Measurements from ENCODE around the gene CGB8. TPM values are rescaled to one million over a fixed set of nuclear protein-coding genes. Genes with fewer than 3 reads are reported as not detected.
A peak's percentile ranks its signal among the peaks of the same experiment; 100 is the strongest.
"Not testable (repeated sequence)": the region's sequence is repeated elsewhere in the genome, so short reads cannot be mapped to it uniquely, and the experiment has no call there.

The CGB8 gene
- not detected for polyA plus RNA-seq
- long read RNA-seq, donor 1 = 0 reads
- long read RNA-seq, donor 2 = 0 reads
- long read RNA-seq, donor 3 = 0 reads
- long read RNA-seq, donor 4 = 0 reads
- long read RNA-seq, donor 5 = 0 reads
- long read RNA-seq, donor 6, transcript CGB8-201 (3 exons, 882 nt) = major isoform, 15 of 15 reads
- long read RNA-seq, donor 6, partial matches to known transcripts = 0 of 15 reads
- long read RNA-seq, donor 6, other reads (novel, unspliced or antisense) = 0 of 15 reads
- long read RNA-seq, donor 7 = 0 reads
- long read RNA-seq, donor 8 = 0 reads
- long read RNA-seq, donor 9 = 0 reads
- long read RNA-seq, donor 10 = 0 reads
- long read RNA-seq, donor 11 = 0 reads

DNA sequence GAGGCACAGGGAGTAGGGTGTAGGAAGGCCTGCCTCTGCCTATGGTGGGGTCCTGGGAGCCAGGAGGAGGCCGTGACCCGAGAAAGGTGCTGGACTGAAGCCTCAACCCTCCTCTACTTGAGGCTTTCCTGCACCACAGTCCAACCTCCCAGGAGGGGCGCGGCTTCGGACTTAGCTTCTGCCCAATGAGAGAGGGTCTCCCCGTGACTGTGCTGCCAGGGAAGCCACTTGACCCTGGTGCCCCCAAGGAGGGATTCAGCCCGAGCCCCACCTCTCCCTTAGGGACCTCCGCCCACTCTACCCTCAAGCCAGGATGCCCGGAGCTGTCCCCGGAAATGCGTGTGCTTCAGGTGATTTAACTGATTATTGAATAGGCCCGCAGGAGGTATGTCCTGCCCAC, at the start of gene CGB8:
TSS of gene CGB8 (minus strand) at position 101 of the 400 bp plus-strand sequence. CDS start 372 bp downstream, outside the sequence.
- WGBS (ENCODE audit: insufficient coverage, low lambda C conversion rate) = no CpG with 5 or more reads among the region's 12 CpGs
- H3K4me1 ChIP-seq (ENCODE audit: control insufficient read depth, insufficient read depth, low read length) = not testable (repeated sequence)

DNA sequence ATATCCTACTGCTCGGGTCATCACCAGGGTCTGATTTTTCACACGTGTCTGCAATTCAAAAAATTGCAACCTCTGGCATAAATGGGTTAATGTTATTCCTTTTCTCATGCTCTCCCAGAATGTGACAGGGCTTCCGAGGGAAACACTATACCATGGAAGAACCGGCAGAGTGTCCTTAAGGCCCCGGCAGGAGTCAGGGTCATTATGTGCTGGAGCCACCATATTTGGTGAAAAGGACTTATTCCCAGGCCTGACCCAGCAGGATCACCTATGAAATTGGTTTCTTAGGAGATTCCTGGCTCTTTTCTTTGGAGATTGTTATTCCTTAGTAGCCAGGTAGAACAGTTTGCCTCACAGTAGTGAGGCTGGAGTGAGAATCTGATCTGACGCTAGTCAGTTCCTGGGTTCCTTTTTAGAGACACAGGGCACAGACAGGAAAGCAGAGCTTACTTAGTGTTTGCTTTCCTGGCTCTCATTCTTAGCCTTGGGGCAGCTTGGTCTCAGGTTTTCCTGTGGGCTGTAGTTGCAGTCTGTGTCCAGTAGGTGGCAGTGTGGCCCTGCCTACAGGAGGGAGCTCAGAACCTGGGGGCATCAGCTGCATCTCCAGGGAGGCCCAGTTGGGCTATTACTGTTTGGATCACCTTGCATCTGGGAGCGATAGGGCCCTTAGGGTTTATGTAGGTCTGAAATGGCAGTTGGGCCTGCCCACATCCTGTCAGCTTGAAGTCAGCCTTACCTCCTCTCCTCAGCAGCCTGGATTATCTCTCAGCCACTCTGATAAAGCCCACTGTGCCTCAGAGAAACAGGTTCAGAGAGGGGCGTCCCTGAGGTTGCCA, 48.8 kb upstream of the CGB8 start:
- Histone ChIP-seq H3K36me3 (ENCODE audit: control insufficient read depth, insufficient read depth, low read length) (peaks cover 79% of the 10 kb centered on the region), H3K9me3 (ENCODE audit: control insufficient read depth, low read depth, low read length) (no peaks in the 10 kb centered on the region), H3K27ac (ENCODE audit: low read length) (no peak overlapping the region), H3K4me3 (ENCODE audit: low read length) (no peak overlapping the region), H3K27me3 (ENCODE audit: control insufficient read depth, insufficient read depth, low read length) (no peaks in the 10 kb centered on the region), H3K4me1 (ENCODE audit: control insufficient read depth, insufficient read depth, low read length) (no peaks in the 10 kb centered on the region)
- DNase-seq = peak; percentile 55 to 58
- WGBS (ENCODE audit: insufficient coverage, low lambda C conversion rate) = no CpG with 5 or more reads among the region's 8 CpGs

More for the DNA sequence above, at the start of gene CGB8:
- H3K36me3 ChIP-seq (ENCODE audit: control insufficient read depth, insufficient read depth, low read length); H3K4me3 ChIP-seq (ENCODE audit: low read length); H3K27ac ChIP-seq (ENCODE audit: low read length); H3K9me3 ChIP-seq (ENCODE audit: control insufficient read depth, low read depth, low read length); H3K27me3 ChIP-seq (ENCODE audit: control insufficient read depth, insufficient read depth, low read length); DNase-seq: not testable (repeated sequence)

DNA sequence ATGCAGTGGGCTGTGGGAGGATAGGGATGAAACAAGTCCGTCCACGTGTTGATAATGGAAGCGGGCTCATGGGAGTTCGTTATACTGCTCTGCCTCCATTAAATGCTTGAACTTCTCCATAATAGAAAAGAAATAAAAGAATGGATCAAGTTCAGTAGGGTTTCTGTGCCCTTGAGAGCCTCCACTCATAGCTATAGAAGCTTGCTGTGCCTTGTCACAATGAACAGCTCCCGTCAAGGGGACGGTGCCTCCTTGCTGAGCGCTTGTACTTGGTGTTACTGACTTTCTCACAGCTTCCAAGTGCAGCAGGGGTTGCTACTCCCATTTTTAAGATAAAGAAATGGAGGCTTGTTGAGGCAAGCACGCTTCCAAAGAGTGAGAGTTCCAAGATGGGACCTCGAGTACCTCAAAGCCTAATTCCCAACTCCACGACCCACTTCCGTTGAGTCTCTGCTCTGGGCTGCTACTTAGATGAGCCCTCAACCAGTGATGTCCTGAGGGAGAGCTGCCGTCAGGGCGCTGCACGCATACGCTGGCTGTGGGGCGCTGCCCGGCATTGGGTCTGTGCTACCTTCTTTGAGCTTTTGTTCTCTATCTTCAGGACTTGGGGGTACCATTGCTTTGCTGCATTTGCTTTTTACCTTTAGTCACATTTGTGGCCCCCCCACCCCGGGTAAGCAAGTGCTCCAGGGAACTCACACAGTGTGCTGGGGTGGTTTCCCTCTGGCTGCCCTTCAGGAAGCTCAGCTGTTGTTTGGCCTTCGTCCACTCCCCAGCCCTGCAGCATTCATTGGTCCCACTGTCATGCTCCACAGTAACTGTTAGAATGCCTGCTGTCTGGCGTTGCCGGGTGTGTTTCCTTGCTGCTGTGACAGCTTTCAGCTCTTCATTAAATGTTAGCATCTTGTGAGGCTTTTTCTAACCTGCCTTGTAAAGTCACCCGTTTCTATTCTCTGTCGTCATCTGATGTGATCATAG, 45.9 kb upstream of the CGB8 start:
- Histone ChIP-seq H3K9me3 (ENCODE audit: control insufficient read depth, low read depth, low read length) (no peaks in the 10 kb centered on the region), H3K4me1 (ENCODE audit: control insufficient read depth, insufficient read depth, low read length) (no peaks in the 10 kb centered on the region), H3K36me3 (ENCODE audit: control insufficient read depth, insufficient read depth, low read length) (peaks cover 81% of the 10 kb centered on the region), H3K27ac (ENCODE audit: low read length) (no peak overlapping the region), H3K4me3 (ENCODE audit: low read length) (no peak overlapping the region), H3K27me3 (ENCODE audit: control insufficient read depth, insufficient read depth, low read length) (no peaks in the 10 kb centered on the region)
- no peak for DNase-seq
- WGBS (ENCODE audit: insufficient coverage, low lambda C conversion rate) = 81% methylated on average over 4 of the region's 23 CpGs

DNA sequence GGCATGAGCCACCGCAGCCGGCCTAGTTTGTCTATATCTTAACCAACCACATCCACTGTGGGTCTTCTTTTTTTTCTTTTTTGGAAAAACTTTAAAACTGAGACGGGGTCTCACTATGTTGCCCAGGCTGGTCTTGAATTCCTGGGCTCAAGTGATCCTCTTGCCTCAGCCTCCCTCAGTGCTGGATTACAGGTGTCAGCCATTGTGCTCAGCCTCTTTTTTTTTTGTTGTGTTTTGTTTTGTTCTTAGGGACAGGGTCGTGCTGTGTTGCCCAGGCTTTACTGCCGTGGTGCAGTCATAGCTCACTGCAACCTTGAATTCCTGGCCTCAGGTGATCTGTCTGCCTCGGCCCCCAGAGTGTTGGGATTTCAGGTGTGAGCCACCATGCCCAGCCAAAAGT, 43.8 kb upstream of the CGB8 start:
- no CpG with 5 or more reads among the region's 6 CpGs for WGBS (ENCODE audit: insufficient coverage, low lambda C conversion rate)
- H3K4me3 ChIP-seq (ENCODE audit: low read length) = no peak overlapping the region
- no peak for DNase-seq
- H3K36me3 ChIP-seq (ENCODE audit: control insufficient read depth, insufficient read depth, low read length) = peaks cover 76% of the 10 kb centered on the region
- no peaks in the 10 kb centered on the region for H3K9me3 ChIP-seq (ENCODE audit: control insufficient read depth, low read depth, low read length)
- no peak overlapping the region for H3K27ac ChIP-seq (ENCODE audit: low read length)
- H3K27me3 ChIP-seq (ENCODE audit: control insufficient read depth, insufficient read depth, low read length) = no peaks in the 10 kb centered on the region
- no peaks in the 10 kb centered on the region for H3K4me1 ChIP-seq (ENCODE audit: control insufficient read depth, insufficient read depth, low read length)

DNA sequence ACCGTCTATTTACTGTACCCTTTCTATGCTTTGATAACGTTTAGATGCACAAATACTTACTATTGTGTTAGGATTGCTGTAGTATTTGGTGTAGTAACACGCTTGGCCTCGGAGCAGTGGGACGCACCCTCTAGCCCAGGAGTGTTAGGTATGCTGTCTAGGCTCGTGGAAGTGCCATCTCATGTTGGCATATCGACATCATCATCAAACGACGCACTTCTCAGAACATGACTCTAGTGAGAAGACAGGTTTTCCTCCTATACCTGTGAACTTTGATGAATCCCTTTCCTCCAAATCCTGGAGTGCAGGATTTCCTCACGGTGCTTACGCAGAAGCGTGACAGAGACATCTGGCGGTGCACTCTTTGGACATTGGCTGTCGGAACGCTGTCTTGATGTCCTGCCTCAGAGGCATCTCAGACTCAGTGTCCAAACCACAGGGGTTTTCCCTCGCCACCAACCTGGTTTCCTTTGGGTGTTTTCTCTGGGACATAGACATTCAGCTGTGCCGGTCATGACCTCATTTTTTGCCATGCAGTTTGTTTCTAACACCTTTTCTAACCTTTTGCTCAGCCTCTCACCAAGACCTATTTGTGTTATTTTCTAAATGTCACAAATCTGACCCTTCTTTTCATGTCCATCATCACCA, 42.6 kb upstream of the CGB8 start:
- Histone ChIP-seq H3K4me1 (ENCODE audit: control insufficient read depth, insufficient read depth, low read length) (peaks cover 6% of the 10 kb centered on the region), H3K27ac (ENCODE audit: low read length) (no peak overlapping the region), H3K36me3 (ENCODE audit: control insufficient read depth, insufficient read depth, low read length) (peaks cover 74% of the 10 kb centered on the region), H3K27me3 (ENCODE audit: control insufficient read depth, insufficient read depth, low read length) (no peaks in the 10 kb centered on the region), H3K9me3 (ENCODE audit: control insufficient read depth, low read depth, low read length) (no peaks in the 10 kb centered on the region), H3K4me3 (ENCODE audit: low read length) (no peak overlapping the region)
- DNase-seq = no peak
- 88% methylated on average over 3 of the region's 17 CpGs for WGBS (ENCODE audit: insufficient coverage, low lambda C conversion rate)

DNA sequence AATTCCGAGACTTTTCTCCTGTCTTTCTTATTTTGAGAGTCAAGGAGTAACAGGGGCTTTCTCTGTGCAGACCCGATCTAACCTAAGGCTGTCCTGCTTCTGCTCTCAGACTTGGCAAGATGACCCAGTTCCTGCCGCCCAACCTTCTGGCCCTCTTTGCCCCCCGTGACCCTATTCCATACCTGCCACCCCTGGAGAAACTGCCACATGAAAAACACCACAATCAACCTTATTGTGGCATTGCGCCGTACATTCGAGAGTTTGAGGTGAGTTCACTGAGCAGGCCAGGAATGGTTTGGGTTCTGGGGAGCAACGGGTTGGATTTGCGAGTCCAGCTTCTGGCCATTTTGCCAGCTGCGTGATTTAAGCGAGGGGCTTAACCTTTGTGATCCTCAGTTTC, 37.4 kb upstream of the CGB8 start:
- Histone ChIP-seq H3K4me1 (ENCODE audit: control insufficient read depth, insufficient read depth, low read length) (peaks cover 15% of the 10 kb centered on the region), H3K4me3 (ENCODE audit: low read length) (peak overlapping the region; percentile 71), H3K27me3 (ENCODE audit: control insufficient read depth, insufficient read depth, low read length) (no peaks in the 10 kb centered on the region), H3K27ac (ENCODE audit: low read length) (no peak overlapping the region), H3K9me3 (ENCODE audit: control insufficient read depth, low read depth, low read length) (no peaks in the 10 kb centered on the region), H3K36me3 (ENCODE audit: control insufficient read depth, insufficient read depth, low read length) (peaks cover 34% of the 10 kb centered on the region)
- no CpG with 5 or more reads among the region's 11 CpGs for WGBS (ENCODE audit: insufficient coverage, low lambda C conversion rate)
- no peak for DNase-seq

DNA sequence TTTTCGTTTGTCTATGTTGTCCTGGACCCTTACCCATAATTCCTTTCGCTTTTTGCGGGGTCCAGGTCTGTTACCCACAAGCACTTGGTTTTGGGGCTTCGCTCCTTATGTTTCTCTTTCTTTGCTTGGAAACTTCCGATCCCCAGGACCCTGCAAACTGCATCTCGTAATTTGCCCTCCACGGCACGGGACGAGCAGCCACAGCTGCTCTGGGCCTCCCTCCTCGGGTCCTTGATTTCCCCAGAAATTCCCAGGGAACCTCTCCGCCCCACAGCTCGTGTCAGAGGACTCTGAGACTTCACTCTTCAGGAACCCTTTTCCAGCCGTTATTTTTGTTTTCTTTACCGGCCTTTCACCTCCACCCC, 36.9 kb upstream of the CGB8 start:
- H3K4me1 ChIP-seq (ENCODE audit: control insufficient read depth, insufficient read depth, low read length) = peaks cover 15% of the 10 kb centered on the region
- peaks cover 29% of the 10 kb centered on the region for H3K36me3 ChIP-seq (ENCODE audit: control insufficient read depth, insufficient read depth, low read length)
- 0% methylated on average over 4 of the region's 14 CpGs for WGBS (ENCODE audit: insufficient coverage, low lambda C conversion rate)
- H3K4me3 ChIP-seq (ENCODE audit: low read length) = peak overlapping the region; percentile 71
- no peaks in the 10 kb centered on the region for H3K9me3 ChIP-seq (ENCODE audit: control insufficient read depth, low read depth, low read length)
- peak overlapping the region; percentile 83 for H3K27ac ChIP-seq (ENCODE audit: low read length)
- H3K27me3 ChIP-seq (ENCODE audit: control insufficient read depth, insufficient read depth, low read length) = no peaks in the 10 kb centered on the region
- DNase-seq = no peak

DNA sequence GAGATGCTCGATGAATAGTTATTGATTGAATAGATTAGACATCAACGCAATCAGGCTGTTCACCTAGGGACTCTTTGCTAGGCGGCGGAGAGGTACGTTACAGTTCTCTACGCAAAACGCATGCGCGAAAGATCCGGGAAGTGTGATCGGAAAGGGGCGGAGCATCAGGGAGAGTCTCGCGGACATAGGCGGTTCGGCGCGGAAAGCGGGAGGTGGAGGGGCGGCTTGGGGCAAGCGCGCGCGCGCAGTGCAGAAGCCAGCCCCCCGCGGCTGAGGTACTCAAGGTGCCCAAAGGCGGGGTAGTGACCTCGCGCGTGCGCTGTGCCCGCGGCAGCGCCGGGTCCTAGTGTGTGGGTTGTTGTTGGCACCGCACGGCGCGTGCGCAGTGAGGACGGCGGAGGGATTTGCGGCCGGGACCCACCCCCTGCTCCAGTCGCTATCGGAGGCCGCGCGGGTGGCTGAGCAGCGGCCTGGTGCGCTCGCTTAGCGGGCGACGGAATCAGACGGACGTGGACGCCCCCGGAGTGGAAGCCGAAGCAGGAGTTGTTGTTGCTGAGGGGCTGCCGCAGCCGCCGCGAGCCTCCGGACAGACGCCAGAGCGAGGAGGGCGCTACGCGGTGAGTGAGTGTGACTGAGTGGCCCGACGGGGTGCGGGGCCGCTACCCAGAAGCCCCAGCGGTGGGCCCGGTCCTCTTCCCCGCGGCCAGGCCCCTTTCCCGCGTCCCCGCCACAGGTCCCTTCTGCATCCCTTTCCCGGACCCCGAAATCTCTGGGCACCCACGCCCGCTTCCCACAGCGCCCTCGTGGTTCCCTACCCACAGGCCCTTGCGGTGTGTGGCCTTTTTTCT, 36.3 kb upstream of the CGB8 start, which contains the start of gene SNRNP70:
TSS of gene SNRNP70 (plus strand) at position 432 of the 848 bp plus-strand sequence. CDS start 964 bp downstream, outside the sequence.
- peaks cover 23% of the 10 kb centered on the region for H3K36me3 ChIP-seq (ENCODE audit: control insufficient read depth, insufficient read depth, low read length)
- H3K4me1 ChIP-seq (ENCODE audit: control insufficient read depth, insufficient read depth, low read length) = peaks cover 15% of the 10 kb centered on the region
- DNase-seq = peak; percentile 100
- H3K4me3 ChIP-seq (ENCODE audit: low read length) = peak within 1 kb of the TSS; percentile 71
- H3K27ac ChIP-seq (ENCODE audit: low read length) = peak within 1 kb of the TSS; percentile 83
- 0% methylated on average over 3 of the region's 89 CpGs for WGBS (ENCODE audit: insufficient coverage, low lambda C conversion rate)
- no peaks in the 10 kb centered on the region for H3K9me3 ChIP-seq (ENCODE audit: control insufficient read depth, low read depth, low read length)
- no peaks in the 10 kb centered on the region for H3K27me3 ChIP-seq (ENCODE audit: control insufficient read depth, insufficient read depth, low read length)
